ENCODE results near the gene PRPF19. TPM values are rescaled to one million over a fixed set of nuclear protein-coding genes. Genes with fewer than 3 reads are reported as not detected.

Gene PRPF19
- total and polyA plus RNA-seq, 2 of the 4 experiments (the other 2 are of a cell fraction), result 29.8 to 50.4 TPM

GRCh38 chr11:60930394-60930793 lies 24.0 kb upstream of the PRPF19 start:
- CTCF ChIA-PET, result no interaction called here

More at GRCh38 chr11:60930394-60930793, 24.0 kb upstream of the PRPF19 start:
- in situ Hi-C loops (cut with MboI; ENCODE audit: low sequenced_read_pairs) (no loop called here), dilution Hi-C loops (cut with HindIII; ENCODE audit: low sequenced_read_pairs, unreplicated experiment) (no loop called here), intact Hi-C loops (cut with micrococcal nuclease) (no loop called here)
- Histone ChIP-seq H3K4me1 (ENCODE audit: control insufficient read depth, insufficient read depth, low read length) (peaks cover 6% of the 10 kb centered on the region), H3K9ac (ENCODE audit: low read depth, low read length) (no peak overlapping the region), H3K56ac (ENCODE audit: extremely low read depth, insufficient read depth, low read length) (no peak overlapping the region), H3K4me2 (ENCODE audit: low read depth, low read length) (no peak overlapping the region), H2AK9ac (replicated peaks; ENCODE audit: low read depth, low read length, poor library complexity) (no peak overlapping the region), H3K9me1 (ENCODE audit: insufficient read depth, low read length) (peaks cover 7% of the 10 kb centered on the region; the same call in 1 of the 2 replicates), H4K5ac (ENCODE audit: low read depth, low read length) (no peak overlapping the region), H3K9me3 (ENCODE audit: control insufficient read depth, insufficient read depth, low read length) (no peaks in the 10 kb centered on the region), H3K27ac (ENCODE audit: insufficient read depth, low read length) (no peak overlapping the region), H4K91ac (ENCODE audit: insufficient read depth, low read depth, low read length) (no peak overlapping the region), H2BK15ac (ENCODE audit: low read depth, low read length) (no peak overlapping the region), H2BK120ac (ENCODE audit: low read depth, low read length) (no peak overlapping the region), H2BK5ac (ENCODE audit: low read depth, low read length, poor library complexity, severe bottlenecking) (no peak overlapping the region), H2AFZ (replicated peaks; ENCODE audit: low read length, poor library complexity) (no peak overlapping the region), H3K79me1 (ENCODE audit: low read depth in 1 of 2, low read length in 2 of 2) (peaks cover 5 to 15% of the 10 kb centered on the region in 2 experiments; a peak in 2 of 4 replicates), H3K14ac (replicated peaks; ENCODE audit: low read depth, low read length) (no peak overlapping the region), H2BK20ac (ENCODE audit: low read depth, low read length) (no peak overlapping the region), H3K4me3 (ENCODE audit: insufficient read depth, low read depth, low read length) (no peak overlapping the region), H4K20me1 (ENCODE audit: insufficient read depth, low read length) (peaks cover 9% of the 10 kb centered on the region), H4K8ac (ENCODE audit: low read depth in 2 of 2, low read length in 2 of 2) (no peak overlapping the region), H3K18ac (ENCODE audit: low read depth, low read length) (no peak overlapping the region), H3K27me3 (ENCODE audit: control insufficient read depth, insufficient read depth, low read length) (no peaks in the 10 kb centered on the region), H3K36me3 (ENCODE audit: control insufficient read depth, insufficient read depth, low read length) (peaks cover 46% of the 10 kb centered on the region), H2AK5ac (ENCODE audit: low read depth, low read length) (no peak overlapping the region), H3K23ac (ENCODE audit: low read depth, low read length) (no peak overlapping the region), H3K4ac (ENCODE audit: low read depth, low read length) (no peak overlapping the region)
- WGBS, 2 experiments (ENCODE audit: extremely low coverage in 2 of 2, insufficient read length in 1 of 2), result no CpG with 5 or more reads among the region's 4 CpGs
- no peak for ATAC-seq (ENCODE audit: low read depth)
- TF ChIP-seq MAFK (IDR thresholded peaks at IDR 0.05; ENCODE audit: low read depth, low read length) (no peak), ELK1 (IDR thresholded peaks at IDR 0.05; ENCODE audit: borderline replicate concordance, low read depth, low read length) (no peak)
- DNase-seq, result no peak
- POLR2A ChIA-PET (ENCODE audit: unreplicated experiment), result no interaction called here
- no TSS peak for BruUV-seq (replicated peaks)
